DOHH2 (cell line): ENCODE results near the gene LRRC41.

Experiments
- CTCF ChIP-seq: fragments of 200-600 bp; sonication (generic); IDR thresholded peaks from one replicate; pipeline ENCODE4 v1.5.1; 2014; ENCODE audit warnings: antibody characterized with exemption, mild to moderate bottlenecking, low read depth, low read length; ENCODE audit not compliant: poor library complexity, severe bottlenecking
- EZH2phosphoT487 ChIP-seq: fragments of 200-600 bp; sonication (generic); IDR thresholded peaks from 2 replicates; pipeline ENCODE4 v1.6.1; 2017; ENCODE audit warnings: borderline replicate concordance, mild to moderate bottlenecking, antibody characterized with exemption, low read length, moderate library complexity, mixed read lengths

GRCh38 chr1:46295306-46295705 is 8.1 kb downstream of the LRRC41 start:
- TF ChIP-seq CTCF (no peak), EZH2phosphoT487 (no peak)
